ENCODE results near the gene PDSS2.
"Not testable (repeated sequence)": the region's sequence is repeated elsewhere in the genome, so short reads cannot be mapped to it uniquely, and the experiment has no call there.

The PDSS2 gene

DNA sequence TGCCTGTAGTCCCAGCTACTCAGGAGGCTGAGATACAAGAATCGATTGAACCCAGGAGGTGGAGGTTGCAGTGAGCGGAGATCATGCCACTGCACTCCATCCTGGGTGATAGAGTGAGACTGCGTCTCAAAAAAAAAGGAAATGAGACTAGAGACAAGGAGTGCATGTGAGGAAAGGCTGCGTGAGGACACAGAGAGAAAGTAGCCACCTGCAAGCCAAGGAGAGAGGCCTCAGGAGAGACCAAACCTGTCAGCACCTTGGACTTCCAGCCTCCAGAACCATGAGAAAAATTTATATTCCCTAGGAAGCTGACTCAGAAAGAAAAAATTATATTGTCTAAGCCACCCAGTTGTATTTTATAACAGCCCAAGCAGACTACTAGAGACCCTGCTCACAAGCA lies 336.6 kb downstream of the PDSS2 start:
- H3K4me3 ChIP-seq (ENCODE audit: low read length) = no peak overlapping the region
- DNase-seq (ENCODE audit: low read depth, low spot score) = no peak
- no CpG with 5 or more reads among the region's 4 CpGs for WGBS (ENCODE audit: insufficient coverage, insufficient read length)
- H3K27me3 ChIP-seq (ENCODE audit: control insufficient read depth, insufficient read depth, low read length) = no peaks in the 10 kb centered on the region
- no peaks in the 10 kb centered on the region for H3K9me3 ChIP-seq (ENCODE audit: control insufficient read depth, insufficient read depth, low read length)
- peaks cover 4% of the 10 kb centered on the region; the same call in 1 of the 2 replicates for H3K4me1 ChIP-seq (ENCODE audit: control insufficient read depth, insufficient read depth, low read length)
- no peaks in the 10 kb centered on the region for H3K36me3 ChIP-seq (ENCODE audit: control insufficient read depth, insufficient read depth, low read length)
- H3K27ac ChIP-seq (ENCODE audit: low read length) = no peak overlapping the region

- no CpG with 5 or more reads among the region's 8 CpGs for WGBS (ENCODE audit: insufficient coverage, insufficient read length)
- H3K36me3 ChIP-seq (ENCODE audit: control insufficient read depth, insufficient read depth, low read length) = no peaks in the 10 kb centered on the region
- no peaks in the 10 kb centered on the region for H3K27me3 ChIP-seq (ENCODE audit: control insufficient read depth, insufficient read depth, low read length)
- no peak for DNase-seq (ENCODE audit: low read depth, low spot score)
- no peak overlapping the region for H3K27ac ChIP-seq (ENCODE audit: low read length)
- H3K9me3 ChIP-seq (ENCODE audit: control insufficient read depth, insufficient read depth, low read length) = no peaks in the 10 kb centered on the region
- peaks cover 4% of the 10 kb centered on the region; the same call in 1 of the 2 replicates for H3K4me1 ChIP-seq (ENCODE audit: control insufficient read depth, insufficient read depth, low read length)
- H3K4me3 ChIP-seq (ENCODE audit: low read length) = no peak overlapping the region
Measured at GRCh38 chr6:107121964-107122495, 337.3 kb downstream of the PDSS2 start.

DNA sequence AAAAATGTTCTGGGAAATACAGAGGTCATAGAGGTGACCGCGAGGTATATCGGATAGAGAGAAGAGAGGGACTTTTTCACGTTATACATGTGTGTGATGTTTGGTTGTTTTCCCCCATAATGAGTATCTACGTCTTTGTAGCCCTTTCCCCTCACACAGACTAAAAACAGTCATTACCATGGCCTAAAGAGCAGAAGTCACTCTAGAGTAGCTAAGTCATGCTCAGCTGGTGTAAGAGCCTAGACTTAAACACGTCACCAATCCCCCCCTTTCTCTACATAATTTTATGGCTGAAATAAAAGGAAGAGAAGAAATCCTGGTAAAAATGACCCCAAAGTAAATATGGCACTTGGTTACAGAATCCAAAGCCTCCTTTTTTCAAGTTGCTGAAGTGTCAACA lies 338.1 kb downstream of the PDSS2 start:
- peaks cover 4% of the 10 kb centered on the region; the same call in 1 of the 2 replicates for H3K4me1 ChIP-seq (ENCODE audit: control insufficient read depth, insufficient read depth, low read length)
- H3K9me3 ChIP-seq (ENCODE audit: control insufficient read depth, insufficient read depth, low read length) = no peaks in the 10 kb centered on the region
- DNase-seq (ENCODE audit: low read depth, low spot score) = no peak
- H3K4me3 ChIP-seq (ENCODE audit: low read length) = no peak overlapping the region
- WGBS (ENCODE audit: insufficient coverage, insufficient read length) = no CpG with 5 or more reads among the region's 6 CpGs
- no peak overlapping the region for H3K27ac ChIP-seq (ENCODE audit: low read length)
- no peaks in the 10 kb centered on the region for H3K27me3 ChIP-seq (ENCODE audit: control insufficient read depth, insufficient read depth, low read length)
- H3K36me3 ChIP-seq (ENCODE audit: control insufficient read depth, insufficient read depth, low read length) = no peaks in the 10 kb centered on the region

GRCh38 chr6:107120404-107120803 lies 339.0 kb downstream of the PDSS2 start:
- DNase-seq (ENCODE audit: low read depth, low spot score) = no peak
- no CpG with 5 or more reads among the region's 4 CpGs for WGBS (ENCODE audit: insufficient coverage, insufficient read length)
- H3K4me3 ChIP-seq (ENCODE audit: low read length) = no peak overlapping the region
- no peaks in the 10 kb centered on the region for H3K9me3 ChIP-seq (ENCODE audit: control insufficient read depth, insufficient read depth, low read length)
- no peak overlapping the region for H3K27ac ChIP-seq (ENCODE audit: low read length)
- no peaks in the 10 kb centered on the region for H3K27me3 ChIP-seq (ENCODE audit: control insufficient read depth, insufficient read depth, low read length)
- H3K4me1 ChIP-seq (ENCODE audit: control insufficient read depth, insufficient read depth, low read length) = peaks cover 2% of the 10 kb centered on the region; the same call in 1 of the 2 replicates
- H3K36me3 ChIP-seq (ENCODE audit: control insufficient read depth, insufficient read depth, low read length) = no peaks in the 10 kb centered on the region

- H3K4me3 ChIP-seq (ENCODE audit: low read length) = no peak overlapping the region
- no peaks in the 10 kb centered on the region for H3K27me3 ChIP-seq (ENCODE audit: control insufficient read depth, insufficient read depth, low read length)
- no peaks in the 10 kb centered on the region for H3K36me3 ChIP-seq (ENCODE audit: control insufficient read depth, insufficient read depth, low read length)
- no peak for DNase-seq (ENCODE audit: low read depth, low spot score)
- no CpG with 5 or more reads among the region's 2 CpGs for WGBS (ENCODE audit: insufficient coverage, insufficient read length)
- H3K27ac ChIP-seq (ENCODE audit: low read length) = no peak overlapping the region
- H3K9me3 ChIP-seq (ENCODE audit: control insufficient read depth, insufficient read depth, low read length) = no peaks in the 10 kb centered on the region
- peaks cover 2% of the 10 kb centered on the region; the same call in 1 of the 2 replicates for H3K4me1 ChIP-seq (ENCODE audit: control insufficient read depth, insufficient read depth, low read length)
Measured at GRCh38 chr6:107118976-107119375, 340.4 kb downstream of the PDSS2 start.

GRCh38 chr6:107118540-107118939 lies 340.8 kb downstream of the PDSS2 start:
- not testable (repeated sequence) for DNase-seq (ENCODE audit: low read depth, low spot score); H3K36me3 ChIP-seq (ENCODE audit: control insufficient read depth, insufficient read depth, low read length); H3K27ac ChIP-seq (ENCODE audit: low read length); H3K4me3 ChIP-seq (ENCODE audit: low read length); H3K4me1 ChIP-seq (ENCODE audit: control insufficient read depth, insufficient read depth, low read length); H3K9me3 ChIP-seq (ENCODE audit: control insufficient read depth, insufficient read depth, low read length); H3K27me3 ChIP-seq (ENCODE audit: control insufficient read depth, insufficient read depth, low read length)
- WGBS (ENCODE audit: insufficient coverage, insufficient read length) = no CpG with 5 or more reads among the region's 9 CpGs

DNA sequence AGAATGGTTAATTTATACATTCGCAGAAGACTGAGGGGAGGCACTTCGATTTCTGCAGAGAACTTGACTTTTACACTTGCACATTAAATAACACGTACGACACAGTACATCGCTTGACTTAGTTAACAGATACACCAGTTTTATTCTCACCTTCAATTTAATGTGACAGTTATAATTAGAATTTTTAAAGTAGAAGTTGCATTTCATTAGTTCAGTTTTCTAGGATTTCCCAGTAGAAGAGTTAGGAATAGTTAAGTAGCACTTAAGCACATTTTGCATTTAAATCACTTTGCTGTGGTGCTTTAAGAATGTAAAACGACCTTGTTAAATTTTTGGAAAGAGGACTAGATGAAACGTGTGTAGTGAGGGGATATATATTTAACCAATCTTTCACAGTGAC lies 342.4 kb downstream of the PDSS2 start:
- Histone ChIP-seq H3K36me3 (ENCODE audit: control insufficient read depth, insufficient read depth, low read length) (no peaks in the 10 kb centered on the region), H3K27ac (ENCODE audit: low read length) (no peak overlapping the region), H3K4me3 (ENCODE audit: low read length) (no peak overlapping the region), H3K27me3 (ENCODE audit: control insufficient read depth, insufficient read depth, low read length) (no peaks in the 10 kb centered on the region), H3K4me1 (ENCODE audit: control insufficient read depth, insufficient read depth, low read length) (peaks cover 4% of the 10 kb centered on the region), H3K9me3 (ENCODE audit: control insufficient read depth, insufficient read depth, low read length) (no peaks in the 10 kb centered on the region)
- DNase-seq (ENCODE audit: low read depth, low spot score) = no peak
- WGBS (ENCODE audit: insufficient coverage, insufficient read length) = no CpG with 5 or more reads among the region's 7 CpGs

DNA sequence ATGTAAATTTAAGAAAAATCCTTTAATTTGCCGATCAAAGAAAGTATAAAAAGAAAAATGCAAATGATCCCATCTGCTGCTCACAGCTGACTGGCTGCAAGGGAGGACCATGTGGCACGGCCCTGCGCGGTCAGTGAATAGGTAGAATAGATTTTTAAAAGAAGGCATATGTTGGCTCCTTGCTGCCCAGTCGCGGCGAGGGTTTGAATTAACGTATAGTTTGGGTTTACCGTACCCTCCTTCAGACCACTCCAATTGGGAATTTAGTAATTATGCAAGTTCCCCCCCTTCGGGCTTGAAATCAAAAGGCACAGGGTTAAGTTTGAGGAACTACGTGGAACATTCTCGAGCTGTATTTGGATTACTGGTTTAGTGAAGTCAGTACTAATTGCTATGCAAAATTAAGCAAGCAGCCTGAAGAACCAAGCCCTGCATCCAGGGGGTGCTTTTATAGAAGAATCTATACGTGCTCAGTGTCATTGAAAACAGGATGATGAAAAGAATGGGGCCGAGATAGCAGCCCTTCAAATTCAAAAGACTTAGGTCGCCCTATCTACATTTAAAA lies 343.0 kb downstream of the PDSS2 start:
- DNase-seq (ENCODE audit: low read depth, low spot score) = no peak
- Histone ChIP-seq H3K4me3 (ENCODE audit: low read length) (no peak overlapping the region; the same call in 1 of the 2 replicates), H3K27ac (ENCODE audit: low read length) (peak overlapping the region; percentile 3), H3K9me3 (ENCODE audit: control insufficient read depth, insufficient read depth, low read length) (no peaks in the 10 kb centered on the region), H3K4me1 (ENCODE audit: control insufficient read depth, insufficient read depth, low read length) (peaks cover 4% of the 10 kb centered on the region), H3K27me3 (ENCODE audit: control insufficient read depth, insufficient read depth, low read length) (no peaks in the 10 kb centered on the region), H3K36me3 (ENCODE audit: control insufficient read depth, insufficient read depth, low read length) (no peaks in the 10 kb centered on the region)
- WGBS (ENCODE audit: insufficient coverage, insufficient read length) = no CpG with 5 or more reads among the region's 15 CpGs

DNA sequence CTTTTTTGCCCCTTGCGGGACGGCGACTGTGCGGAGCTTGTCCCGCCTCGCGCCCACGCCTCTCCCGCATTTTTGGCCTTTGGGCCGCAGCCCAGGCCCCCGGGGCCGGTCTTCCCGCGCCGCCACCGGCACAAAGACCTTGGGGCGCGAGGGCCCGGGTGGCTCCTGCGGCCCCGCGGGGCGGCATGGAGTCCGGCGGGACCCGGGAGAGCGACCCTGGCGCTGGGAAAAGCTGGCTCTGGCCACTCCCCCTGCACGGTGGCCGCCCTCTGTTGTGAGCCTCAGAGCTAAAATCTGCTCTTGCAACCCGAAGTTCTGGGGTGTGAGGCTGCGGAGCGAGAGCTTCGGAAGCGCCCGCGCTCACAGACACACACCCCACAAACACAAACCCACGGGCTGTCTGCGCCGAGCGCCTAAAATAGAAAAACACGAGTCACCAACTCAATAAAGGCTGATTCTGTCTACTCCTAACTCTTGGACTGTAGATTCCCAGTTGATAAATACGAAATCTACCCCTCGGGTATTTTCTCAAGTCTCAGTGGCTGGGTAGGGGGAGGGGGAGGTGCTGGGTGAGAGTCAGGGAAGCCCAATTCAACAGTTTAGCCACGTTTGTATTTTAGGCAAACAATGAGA lies 343.6 kb downstream of the PDSS2 start:
- Histone ChIP-seq H3K36me3 (ENCODE audit: control insufficient read depth, insufficient read depth, low read length) (no peaks in the 10 kb centered on the region), H3K4me3 (ENCODE audit: low read length) (peak overlapping the region; percentile 77; the same call in 1 of the 2 replicates), H3K27ac (ENCODE audit: low read length) (peak overlapping the region; percentile 3), H3K9me3 (ENCODE audit: control insufficient read depth, insufficient read depth, low read length) (no peaks in the 10 kb centered on the region), H3K27me3 (ENCODE audit: control insufficient read depth, insufficient read depth, low read length) (no peaks in the 10 kb centered on the region), H3K4me1 (ENCODE audit: control insufficient read depth, insufficient read depth, low read length) (peaks cover 4% of the 10 kb centered on the region)
- DNase-seq (ENCODE audit: low read depth, low spot score) = no peak
- WGBS (ENCODE audit: insufficient coverage, insufficient read length) = no CpG with 5 or more reads among the region's 45 CpGs

DNA sequence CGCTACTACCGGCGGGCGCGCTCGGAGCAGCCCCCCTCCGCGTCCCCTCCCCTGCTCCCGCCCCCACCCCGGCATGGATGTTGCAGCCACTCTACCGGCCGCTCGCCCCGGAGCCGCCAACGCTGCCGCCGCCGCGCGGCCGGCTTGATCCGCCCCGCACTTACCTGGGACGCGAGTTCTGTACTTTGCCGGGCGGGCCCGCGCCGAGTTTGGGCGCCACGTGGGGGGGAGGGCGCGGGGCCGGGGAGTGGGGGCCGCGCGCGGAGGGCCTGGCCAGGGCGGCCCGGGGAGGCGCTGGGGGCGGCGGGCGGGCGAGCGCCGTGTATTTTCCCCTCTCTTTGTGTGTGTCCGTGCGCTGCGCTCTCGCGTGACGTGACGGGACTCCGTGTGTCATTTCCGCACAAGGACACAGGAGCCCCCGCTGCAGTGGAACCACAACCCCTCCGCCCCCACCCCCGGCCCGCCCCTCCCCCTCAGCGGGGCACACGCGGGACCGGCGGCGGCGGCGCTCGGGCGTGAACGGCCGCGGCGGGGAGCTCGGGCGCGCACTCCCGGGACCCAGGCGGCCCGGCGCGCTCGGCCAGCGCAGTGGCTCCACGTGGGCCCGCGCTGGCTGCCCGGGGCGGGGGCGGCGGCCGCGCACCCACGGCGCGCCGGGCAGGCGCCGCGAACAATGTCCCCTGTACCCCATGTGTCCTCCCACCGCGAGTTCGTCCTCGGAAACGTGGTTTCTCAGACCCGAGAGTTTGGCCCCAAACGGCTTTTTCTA lies 344.3 kb downstream of the PDSS2 start, which contains the start of gene BEND3:
Gene BEND3, minus strand, starts transcription at position 590 of the 769 bp plus-strand sequence. CDS start 16,230 bp downstream, outside the sequence.
- peak within 1 kb of the TSS; percentile 3 for H3K27ac ChIP-seq (ENCODE audit: low read length)
- no peaks in the 10 kb centered on the region for H3K36me3 ChIP-seq (ENCODE audit: control insufficient read depth, insufficient read depth, low read length)
- H3K27me3 ChIP-seq (ENCODE audit: control insufficient read depth, insufficient read depth, low read length) = no peaks in the 10 kb centered on the region
- H3K4me1 ChIP-seq (ENCODE audit: control insufficient read depth, insufficient read depth, low read length) = peaks cover 4% of the 10 kb centered on the region
- H3K4me3 ChIP-seq (ENCODE audit: low read length) = peak within 1 kb of the TSS; percentile 77; the same call in 1 of the 2 replicates
- no CpG with 5 or more reads among the region's 109 CpGs for WGBS (ENCODE audit: insufficient coverage, insufficient read length)
- DNase-seq (ENCODE audit: low read depth, low spot score) = no peak
- H3K9me3 ChIP-seq (ENCODE audit: control insufficient read depth, insufficient read depth, low read length) = no peaks in the 10 kb centered on the region

Data from iPS DF 6.9 (cell line).